Tibial artery (tissue), 4 donors: ENCODE measurements around the gene HOXA2.

Experiments used
- DNase-seq, 2 donors: peaks; one replicate each; pipeline ENCODE4 v3.0.0-alpha.2; 2019
- H3K27ac ChIP-seq, 2 donors: fragments of 200-600 bp; sonication (generic) in 1 of 2; 1 replicate in 1 of 2; 2 replicates in 1 of 2; pipeline ENCODE4 v1.5.1; 2018 to 2019; ENCODE audit warnings: mild to moderate bottlenecking in 1 of 2
- H3K27me3 ChIP-seq, 2 donors: fragments of 200-600 bp; sonication (generic) in 1 of 2; one replicate each; pipeline versions ENCODE4 v1.5.1 to v1.6.0; 2016 to 2019
- H3K36me3 ChIP-seq, 3 donors: fragments of 200-600 bp; sonication (generic) in 2 of 3; one replicate each; pipeline ENCODE4 v1.5.1; 2016 to 2019; ENCODE audit warnings: mild to moderate bottlenecking in 2 of 3
- H3K4me1 ChIP-seq, 4 donors: fragments of 200-600 bp; sonication (generic) in 2 of 4; 1 replicate in 3 of 4; 2 replicates in 1 of 4; pipeline ENCODE4 v1.5.1; 2016 to 2019
- H3K4me3 ChIP-seq, 2 donors: fragments of 200-600 bp; sonication (generic) in 1 of 2; 1 replicate in 1 of 2; 2 replicates in 1 of 2; pipeline ENCODE4 v1.5.1; 2018 to 2019; ENCODE audit warnings: mild to moderate bottlenecking in 2 of 2
- H3K9me3 ChIP-seq, 3 donors: fragments of 200-600 bp; sonication (generic) in 1 of 3; one replicate each; pipeline ENCODE4 v1.5.1; 2016 to 2019
- CTCF ChIP-seq, 2 experiments: fragments of 200-600 bp in 1 of 2; fragments of 450-650 bp in 1 of 2; IDR thresholded peaks; one replicate each; pipeline ENCODE4 v1.5.1; 2017 to 2019; ENCODE audit warnings: antibody characterized with exemption in 2 of 2, mild to moderate bottlenecking in 1 of 2, moderate library complexity in 1 of 2
- intact Hi-C: fragments of 100-400 bp; cut with DNase I; formaldehyde crosslinking; loops from one replicate; pipeline ENCODE4 v1.15.0; 2023; ENCODE audit warnings: low total_unique reads

Gene HOXA2

DNA sequence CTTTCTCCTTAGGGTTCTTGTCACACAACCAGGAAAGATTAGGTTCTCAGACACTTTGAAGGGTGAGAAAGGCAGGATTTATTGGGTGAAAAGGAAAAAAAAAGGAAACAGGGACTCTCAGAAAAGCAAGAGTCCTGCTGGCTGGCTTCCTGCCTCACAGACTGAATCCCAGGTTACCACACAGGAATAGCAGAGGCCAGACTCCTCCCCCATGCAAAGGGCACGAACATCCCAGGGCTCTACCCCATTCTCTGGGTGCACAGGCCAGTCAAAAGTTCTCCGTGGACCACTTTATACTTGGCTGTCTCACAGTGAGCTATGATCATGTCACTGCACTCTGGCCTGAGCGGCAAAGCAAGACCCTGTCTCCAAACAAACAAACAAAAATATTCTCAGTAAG, 49.3 kb downstream of the HOXA2 start:
- no peak for TF ChIP-seq CTCF (IDR thresholded peaks at IDR 0.05)
- DNase-seq, result no peak
- Histone ChIP-seq H3K27ac (no peak overlapping the region), H3K4me3 (no peak overlapping the region), H3K4me1 (no peaks in the 10 kb centered on the region), H3K36me3 (no peaks in the 10 kb centered on the region), H3K27me3 (no peaks in the 10 kb centered on the region), H3K9me3 (no peaks in the 10 kb centered on the region)
- intact Hi-C loops, result no loop called here

- no peak for TF ChIP-seq CTCF (IDR thresholded peaks at IDR 0.05)
- intact Hi-C loops, result no loop called here
- no peak for DNase-seq
- Histone ChIP-seq H3K36me3 (no peaks in the 10 kb centered on the region), H3K27ac (no peak overlapping the region), H3K9me3 (no peaks in the 10 kb centered on the region), H3K27me3 (no peaks in the 10 kb centered on the region), H3K4me1 (no peaks in the 10 kb centered on the region), H3K4me3 (no peak overlapping the region)
Measured at GRCh38 chr7:27051451-27051850, 51.0 kb downstream of the HOXA2 start.
